Measurements from ENCODE around the gene OSBPL6.
A peak's percentile ranks its signal among the peaks of the same experiment; 100 is the strongest.
"Not testable (repeated sequence)": the region's sequence is repeated elsewhere in the genome, so short reads cannot be mapped to it uniquely, and the experiment has no call there.

The OSBPL6 gene

GRCh38 chr2:178194600-178195389 is 483 bp downstream of the OSBPL6 start:
- DNase-seq, result peak in 41 of 42 donors; percentile 37 to 80 (median 64)
- intact Hi-C loops (cut with DNase I), result loop anchor here (10.0 kb wide), 1 partner anchor 50 kb away; no protein-coding TSS in a partner anchor

DNA sequence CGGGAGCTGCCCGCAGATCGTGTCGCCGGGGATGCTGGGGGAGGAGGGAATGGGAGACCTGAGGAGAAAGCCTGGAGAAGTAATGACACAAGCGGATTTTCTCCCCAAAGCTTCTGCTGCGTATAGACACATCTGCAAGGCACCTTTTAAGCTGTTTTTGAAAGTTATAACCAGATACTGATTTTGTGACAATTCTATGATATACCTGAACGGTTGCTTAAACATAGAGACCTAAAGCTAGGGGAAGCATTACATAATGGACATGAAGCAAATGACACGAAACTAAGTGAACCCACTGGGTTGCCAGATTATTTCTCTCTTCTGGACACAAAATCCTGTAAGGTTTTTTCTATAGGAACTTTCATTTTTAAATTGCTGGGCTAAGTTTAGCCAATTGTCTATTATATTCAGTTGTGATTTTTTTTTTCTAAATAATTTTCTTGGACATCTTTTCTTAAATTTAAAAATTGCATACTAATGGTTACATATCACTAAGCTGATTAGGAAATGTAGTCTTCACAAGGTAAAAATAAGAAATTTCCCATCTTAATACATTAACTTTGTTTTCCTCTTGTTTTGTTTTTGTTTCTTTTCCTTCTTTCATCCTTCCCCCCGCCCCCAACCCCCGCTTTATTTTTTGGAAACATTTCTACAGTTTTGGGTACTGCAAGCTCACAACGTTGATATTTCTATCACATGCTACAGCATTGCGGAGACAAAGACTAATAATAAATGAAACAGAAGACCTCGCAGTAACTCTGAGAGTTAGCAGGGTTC is 1.3 kb downstream of the OSBPL6 start:
- intact Hi-C loops (cut with DNase I), result loop anchor here (10.0 kb wide), 1 partner anchor 49 kb away; no protein-coding TSS in a partner anchor
- peak in 4 of 42 donors; percentile 59 to 73 (median 64) for DNase-seq

DNA sequence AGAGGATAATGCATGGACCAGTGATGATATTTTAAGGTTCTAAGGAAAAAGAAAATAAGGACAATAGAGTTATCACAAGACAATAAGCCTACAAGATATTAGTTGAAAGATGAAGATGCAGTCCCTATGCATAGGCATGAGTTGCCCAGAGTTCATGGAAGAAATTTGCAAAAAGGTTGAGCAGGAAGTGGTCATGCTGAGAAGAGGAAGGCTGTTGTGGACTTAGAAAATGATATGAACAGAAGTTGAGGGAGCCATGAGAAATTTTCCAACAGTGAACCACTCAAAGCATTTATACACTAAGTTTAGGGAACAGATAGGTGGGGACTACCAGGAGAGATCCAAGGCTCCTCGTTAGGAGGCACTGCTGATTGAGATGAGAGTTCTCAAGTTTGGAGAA is 3.5 kb downstream of the OSBPL6 start:
- intact Hi-C loops (cut with DNase I), result loop anchor here (10.0 kb wide), 1 partner anchor 47 kb away; no protein-coding TSS in a partner anchor
- DNase-seq, result no peak

- intact Hi-C loops (cut with DNase I), result loop anchor here (10.0 kb wide), 1 partner anchor 46 kb away; no protein-coding TSS in a partner anchor
- not testable (repeated sequence) for DNase-seq
Measured at GRCh38 chr2:178198441-178198840, 4.1 kb downstream of the OSBPL6 start.

DNA sequence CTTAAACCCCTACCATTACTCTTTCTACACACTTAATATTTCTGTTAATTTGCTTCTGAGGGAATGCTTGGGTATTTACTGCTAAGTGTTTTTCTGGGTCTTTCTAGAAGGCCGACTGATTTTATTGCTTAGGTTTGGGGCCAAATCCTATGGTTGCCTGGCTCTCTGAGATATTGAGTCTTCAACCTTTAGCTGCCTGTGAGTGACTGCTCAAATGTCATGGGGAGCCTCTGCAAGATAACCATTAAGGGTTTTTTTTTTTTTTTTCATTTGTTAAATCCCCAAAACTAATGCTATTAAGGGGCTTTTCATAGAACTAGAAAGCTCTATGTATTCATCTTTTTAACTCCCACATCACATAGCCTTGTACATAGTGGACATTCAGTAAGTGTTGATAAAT is 5.0 kb downstream of the OSBPL6 start:
- intact Hi-C loops (cut with DNase I), result loop anchor here (10.0 kb wide), 1 partner anchor 45 kb away; no protein-coding TSS in a partner anchor
- no peak for DNase-seq

GRCh38 chr2:178200331-178200730 is 6.0 kb downstream of the OSBPL6 start:
- intact Hi-C loops (cut with DNase I), result no loop called here
- DNase-seq, result no peak

- DNase-seq, result no peak
- intact Hi-C loops (cut with DNase I), result no loop called here
Measured at GRCh38 chr2:178202927-178203326, 8.6 kb downstream of the OSBPL6 start.

GRCh38 chr2:178204977-178205376 is 10.7 kb downstream of the OSBPL6 start:
- DNase-seq, result peak in 1 of 42 donors; percentile 39
- intact Hi-C loops (cut with DNase I), result no loop called here

DNA sequence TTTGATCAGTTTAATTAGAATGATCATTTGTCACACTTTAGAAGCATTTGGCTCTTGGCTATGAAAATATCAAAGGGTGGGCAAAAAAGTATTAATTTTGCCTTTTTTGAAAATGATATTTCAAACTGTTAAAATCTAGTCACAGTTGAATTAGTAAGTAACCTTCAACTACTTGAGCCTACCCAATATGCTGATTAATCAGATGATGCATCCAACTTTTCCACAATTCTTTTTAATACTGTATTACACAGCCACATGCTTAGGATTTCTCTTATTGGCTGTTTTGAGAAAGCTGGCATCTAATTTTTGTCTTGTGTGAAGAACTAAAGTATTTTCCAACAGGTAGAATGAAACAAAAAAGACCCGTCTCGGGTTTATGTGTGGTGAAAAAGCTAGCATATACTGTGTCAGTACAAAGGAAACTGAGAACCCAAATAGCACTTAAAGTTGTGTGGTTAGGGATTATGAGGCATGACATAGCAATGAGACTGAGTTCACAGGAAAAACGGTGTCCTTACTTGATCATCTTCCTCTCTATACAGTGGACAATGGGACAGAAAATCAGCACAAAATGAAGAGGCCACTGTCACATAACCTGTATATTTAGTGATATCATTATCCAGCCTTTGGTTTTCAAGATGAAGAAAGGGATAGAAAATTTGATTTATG is 11.7 kb downstream of the OSBPL6 start:
- no peak for DNase-seq
- intact Hi-C loops (cut with DNase I), result no loop called here

- intact Hi-C loops (cut with DNase I), result no loop called here
- DNase-seq, result no peak
Measured at GRCh38 chr2:178208336-178208735, 14.0 kb downstream of the OSBPL6 start.

GRCh38 chr2:178208817-178209216 is 14.5 kb downstream of the OSBPL6 start:
- DNase-seq, result no peak
- intact Hi-C loops (cut with DNase I), result no loop called here

- intact Hi-C loops (cut with DNase I), result no loop called here
- no peak for DNase-seq
Measured at GRCh38 chr2:178211460-178211859, 17.1 kb downstream of the OSBPL6 start.

GRCh38 chr2:178211943-178212342 is 17.6 kb downstream of the OSBPL6 start:
- DNase-seq, result peak in 5 of 42 donors; percentile 15 to 47 (median 29)
- intact Hi-C loops (cut with DNase I), result no loop called here

- intact Hi-C loops (cut with DNase I), result no loop called here
- DNase-seq, result no peak
Measured at GRCh38 chr2:178213991-178214390, 19.7 kb downstream of the OSBPL6 start.

DNA sequence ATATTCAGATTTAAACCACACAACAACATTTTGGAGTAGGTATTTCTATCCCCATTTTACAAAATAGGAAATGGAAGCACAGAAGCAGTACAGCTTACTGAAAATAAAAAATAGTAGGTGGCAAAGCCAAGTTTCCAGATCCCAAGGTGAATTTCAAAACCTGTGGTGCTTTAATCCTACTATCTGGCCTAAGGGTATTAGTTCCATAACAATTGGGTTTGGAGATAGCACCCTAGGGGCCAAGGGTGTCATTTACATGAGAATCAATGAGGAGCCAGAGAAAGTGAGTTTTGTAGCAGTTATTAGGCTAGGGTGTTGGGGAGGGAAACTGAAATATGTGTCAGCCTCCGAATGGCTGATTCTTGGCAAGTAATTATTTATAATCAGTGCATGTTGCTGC is 24.9 kb downstream of the OSBPL6 start:
- intact Hi-C loops (cut with DNase I), result no loop called here

GRCh38 chr2:178220814-178221213 is 26.5 kb downstream of the OSBPL6 start:
- intact Hi-C loops (cut with DNase I), result no loop called here
- no peak for DNase-seq

More for the DNA sequence above, 24.9 kb downstream of the OSBPL6 start:
- DNase-seq, result no peak

GRCh38 chr2:178221556-178221955 is 27.2 kb downstream of the OSBPL6 start:
- intact Hi-C loops (cut with DNase I), result no loop called here
- DNase-seq, result no peak

- no peak for DNase-seq
- intact Hi-C loops (cut with DNase I), result no loop called here
Measured at GRCh38 chr2:178223806-178224205, 29.5 kb downstream of the OSBPL6 start.

DNA sequence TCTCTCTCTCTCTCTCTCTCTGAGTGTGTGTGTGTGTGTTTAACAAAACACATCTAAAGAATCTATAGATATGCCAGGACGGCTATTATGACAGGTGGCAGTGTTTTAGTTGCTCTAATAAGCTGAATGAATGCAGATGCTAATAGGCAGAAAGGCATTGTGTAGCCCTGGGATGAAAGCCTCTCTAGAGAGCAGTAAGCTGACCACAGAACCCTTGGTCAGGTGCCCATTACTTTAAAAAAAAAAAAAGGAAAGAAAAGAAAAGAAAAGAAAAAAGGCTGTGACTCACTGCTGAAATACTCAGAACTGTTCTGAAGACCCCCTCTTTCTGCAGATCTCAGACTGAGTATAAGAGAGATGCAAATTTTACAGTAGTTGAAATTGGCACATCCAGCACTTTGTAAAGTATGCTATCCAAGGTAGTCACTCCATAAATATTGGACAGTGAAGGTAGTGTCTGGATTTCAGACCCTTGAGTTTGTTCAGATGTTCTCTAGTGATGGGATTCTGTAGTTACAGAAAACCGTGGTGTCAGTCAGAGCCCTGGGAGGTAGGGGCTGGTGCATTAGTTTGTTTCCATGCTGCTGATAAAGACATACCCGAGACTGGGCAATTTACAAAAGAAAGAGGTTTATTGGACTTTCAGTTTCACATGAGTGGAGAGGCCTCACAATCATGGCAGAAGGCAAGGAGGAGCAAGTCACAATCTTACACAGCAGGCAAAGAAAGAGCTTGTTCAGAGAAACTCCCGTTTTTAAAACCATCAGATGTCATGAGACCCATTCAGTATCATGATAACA is 30.9 kb downstream of the OSBPL6 start:
- DNase-seq, result no peak
- intact Hi-C loops (cut with DNase I), result no loop called here

Measured in head of caudate nucleus (tissue), 42 donors.